CD4-positive, alpha-beta T cell treated with Interferon alpha-2 for 1 hour (primary cell): Measurements from ENCODE around the gene SYCP2L.
"Not testable (repeated sequence)": the region's sequence is repeated elsewhere in the genome, so short reads cannot be mapped to it uniquely, and the experiment has no call there.

Source experiments
- DNase-seq, 2 donors: peaks; one replicate each; pipeline ENCODE4 v3.0.0-alpha.2; 2020 to 2022

SYCP2L gene

DNA sequence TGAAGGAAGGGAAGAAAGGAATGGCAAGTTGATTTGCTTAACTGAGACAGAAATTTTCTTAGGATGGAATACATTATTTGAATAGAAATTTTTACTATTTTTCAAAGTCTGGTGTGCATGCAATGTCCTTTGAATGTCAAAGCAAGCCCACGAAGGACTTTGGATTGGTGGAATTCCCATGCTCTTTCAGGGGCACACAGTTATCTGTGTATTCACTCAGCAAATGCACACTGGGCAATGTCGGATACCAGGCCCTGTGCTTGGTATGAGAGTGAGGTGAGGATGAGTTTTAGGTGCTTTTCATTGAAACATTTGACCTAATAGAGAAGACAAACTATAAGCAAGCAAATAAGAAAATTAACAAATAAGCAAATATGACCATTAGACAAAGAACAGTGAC lies 73.3 kb downstream of the SYCP2L start:
- no peak for DNase-seq

GRCh38 chr6:10961837-10962236 lies 75.0 kb downstream of the SYCP2L start:
- DNase-seq = no peak

DNA sequence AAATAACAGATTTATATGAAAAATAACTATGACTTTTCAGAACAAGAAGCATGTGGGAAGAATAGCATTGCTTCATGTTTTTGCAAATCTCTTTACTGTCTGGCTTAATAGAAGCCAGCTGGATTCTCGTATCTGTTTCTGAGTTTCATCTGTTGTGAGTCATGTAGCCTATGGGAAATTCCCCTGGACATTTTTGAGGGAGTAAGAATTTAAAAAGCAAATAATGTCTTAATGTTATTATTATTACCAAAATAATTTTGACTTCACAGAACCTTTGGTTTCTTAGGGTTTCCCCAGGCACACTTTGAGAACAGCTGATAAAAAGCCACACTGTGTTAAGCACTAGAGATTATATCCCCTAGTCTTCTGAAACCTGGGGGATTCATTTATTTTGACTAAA lies 75.8 kb downstream of the SYCP2L start:
- no peak for DNase-seq

DNA sequence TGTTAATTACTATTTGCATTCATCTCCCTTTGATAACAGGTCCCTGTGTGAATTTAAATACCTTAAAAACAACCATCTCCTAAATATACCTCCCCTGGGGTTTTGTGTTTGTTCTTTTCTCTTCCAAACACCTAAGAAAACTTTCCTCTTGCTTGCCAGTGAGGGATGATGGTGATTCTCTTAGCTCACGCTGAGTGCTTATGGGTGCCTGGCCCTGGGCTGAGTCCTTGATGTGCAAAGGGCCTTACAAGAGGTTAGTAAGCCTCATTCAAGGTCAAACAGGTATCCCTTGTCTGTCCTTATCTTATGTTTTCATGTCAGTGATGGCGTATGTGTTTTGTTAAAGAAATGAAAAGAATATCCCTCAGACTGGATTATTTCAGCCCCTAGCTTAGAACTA lies 76.3 kb downstream of the SYCP2L start:
- DNase-seq = no peak

DNA sequence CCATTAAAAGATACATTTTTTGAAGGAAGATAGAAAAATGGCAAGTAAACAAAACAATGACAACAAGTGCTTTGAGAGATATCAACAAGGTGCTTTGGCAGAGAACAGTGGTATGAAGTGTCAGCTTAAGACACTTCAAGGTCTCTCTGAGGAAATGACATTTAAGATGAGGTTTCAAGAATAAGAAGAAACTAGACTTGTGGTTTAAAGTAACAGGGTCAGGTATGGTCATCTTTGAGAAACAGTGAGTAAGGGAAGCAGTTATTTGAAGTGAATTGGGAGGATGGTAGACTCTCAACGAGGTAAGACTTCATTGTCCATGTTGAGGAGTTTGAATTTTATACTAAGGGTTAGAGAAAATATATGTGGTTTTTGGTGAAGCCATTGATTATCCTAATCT lies 77.8 kb downstream of the SYCP2L start:
- DNase-seq = no peak

GRCh38 chr6:10968776-10969175 lies 81.9 kb downstream of the SYCP2L start:
- DNase-seq = no peak

DNA sequence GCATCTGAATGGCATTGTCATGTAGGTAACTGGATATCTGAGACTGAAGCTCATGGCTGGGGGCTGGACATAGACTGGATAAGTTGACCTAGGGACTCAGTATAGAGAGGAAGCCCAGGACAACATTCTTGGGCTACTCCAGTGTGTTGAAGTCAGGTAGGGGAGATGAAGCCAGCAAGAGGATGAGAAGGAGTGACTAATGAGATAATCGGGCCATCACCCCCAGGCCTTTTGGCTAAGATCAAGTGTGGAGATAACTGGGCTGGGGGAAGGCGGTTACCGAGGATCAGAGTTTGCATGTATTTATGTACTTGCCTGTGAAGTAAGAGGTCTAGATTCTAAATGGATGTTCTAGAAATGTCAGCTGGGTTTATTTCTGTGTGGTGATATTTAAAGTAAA lies 83.9 kb downstream of the SYCP2L start:
- DNase-seq = no peak

DNA sequence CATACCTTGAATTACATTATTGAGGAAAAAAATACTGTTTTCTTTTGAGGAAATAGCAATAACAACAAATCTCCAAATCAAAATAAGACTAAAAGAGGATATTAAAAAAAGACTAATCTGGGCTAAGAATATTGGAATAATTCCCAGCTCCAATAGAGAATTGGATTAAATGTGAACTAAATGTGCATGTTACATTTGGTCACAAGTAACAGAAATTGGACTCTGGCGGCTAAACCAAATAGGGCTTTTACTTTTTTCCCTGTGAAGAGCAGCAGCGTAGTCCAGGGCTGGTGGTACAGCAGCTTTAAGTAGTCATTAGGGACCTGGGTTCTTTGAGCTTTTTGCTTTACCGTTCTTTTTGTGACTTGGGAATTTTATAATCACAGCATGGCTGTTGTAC lies 85.3 kb downstream of the SYCP2L start:
- no peak for DNase-seq

GRCh38 chr6:10976571-10976970 lies 89.7 kb downstream of the SYCP2L start:
- DNase-seq = no peak

DNA sequence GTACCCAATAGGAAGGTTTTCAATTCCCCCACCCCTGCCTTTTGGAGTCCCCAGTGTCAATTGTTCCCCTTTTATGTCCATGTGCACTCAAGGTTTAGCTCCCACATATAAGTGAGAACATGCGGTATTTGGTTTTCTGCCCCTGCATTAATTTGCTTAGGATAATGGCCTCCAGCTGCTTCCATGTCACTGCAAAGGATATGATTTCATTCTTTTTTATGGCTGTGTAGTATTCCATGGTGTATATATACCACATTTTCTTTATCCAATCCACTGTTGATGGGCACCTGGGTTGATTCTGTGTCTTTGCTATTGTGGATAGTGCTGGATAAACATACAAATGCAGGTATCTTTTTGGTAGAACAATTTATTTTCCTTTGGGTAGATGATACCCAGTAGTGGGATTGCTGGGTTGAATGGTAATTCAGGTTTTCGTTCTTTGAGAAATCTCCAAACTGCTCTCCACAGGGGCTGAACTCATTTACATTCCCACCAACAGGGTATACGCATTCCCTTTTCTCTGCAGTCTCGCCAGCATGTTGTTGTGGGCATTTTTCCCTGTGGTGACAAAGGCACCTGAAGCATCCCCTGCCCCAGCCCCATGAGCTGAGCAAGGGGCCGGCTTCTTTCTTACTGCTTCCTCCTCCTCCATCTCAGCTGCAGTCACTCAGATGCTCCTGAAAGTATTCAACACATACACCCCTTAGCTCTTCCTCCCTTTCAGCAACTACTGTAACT lies 90.5 kb downstream of the SYCP2L start:
- DNase-seq = no peak

DNA sequence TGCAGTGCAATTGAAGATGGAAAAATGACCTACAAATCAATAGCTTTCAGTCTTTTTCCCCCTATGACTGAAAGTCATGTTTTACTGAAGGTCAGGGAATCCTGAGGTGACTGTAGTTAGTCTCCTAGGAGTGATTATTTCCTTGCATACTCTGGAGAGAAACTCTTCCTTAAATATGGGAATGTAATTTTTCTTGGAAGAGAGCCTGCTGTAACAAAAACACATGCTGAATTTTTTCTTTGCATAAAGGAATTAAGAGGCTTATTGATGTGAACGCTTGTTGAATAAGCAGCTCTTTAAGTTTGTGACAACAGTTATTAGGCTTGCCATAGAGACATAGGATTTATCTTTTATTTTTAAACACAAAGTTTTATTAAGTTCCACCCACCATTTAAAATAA lies 92.8 kb downstream of the SYCP2L start:
- DNase-seq = no peak

GRCh38 chr6:10981409-10981808 lies 94.6 kb downstream of the SYCP2L start:
- DNase-seq = no peak

- DNase-seq = not testable (repeated sequence)
These were observed 98.1 kb downstream of the SYCP2L start for GRCh38 chr6:10984959-10985358.

DNA sequence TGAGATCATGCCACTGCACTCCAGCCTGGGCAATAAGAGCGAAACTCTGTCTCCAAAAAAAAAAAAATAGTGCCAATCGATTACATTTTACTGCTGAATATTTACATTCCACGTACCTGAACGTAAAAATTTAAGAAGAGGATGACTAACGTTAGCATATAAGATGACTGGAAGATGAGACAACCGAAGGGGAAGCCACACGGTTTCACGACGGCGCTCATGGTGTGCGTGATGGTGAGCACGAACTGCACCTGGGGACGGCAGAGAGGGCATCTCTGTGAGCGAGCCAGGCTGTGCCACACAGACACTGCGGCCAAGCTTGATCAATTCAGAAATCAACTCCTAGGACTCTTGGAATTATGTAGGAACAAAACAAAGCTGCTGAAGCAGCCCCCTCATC lies 102.7 kb downstream of the SYCP2L start:
- DNase-seq = no peak

DNA sequence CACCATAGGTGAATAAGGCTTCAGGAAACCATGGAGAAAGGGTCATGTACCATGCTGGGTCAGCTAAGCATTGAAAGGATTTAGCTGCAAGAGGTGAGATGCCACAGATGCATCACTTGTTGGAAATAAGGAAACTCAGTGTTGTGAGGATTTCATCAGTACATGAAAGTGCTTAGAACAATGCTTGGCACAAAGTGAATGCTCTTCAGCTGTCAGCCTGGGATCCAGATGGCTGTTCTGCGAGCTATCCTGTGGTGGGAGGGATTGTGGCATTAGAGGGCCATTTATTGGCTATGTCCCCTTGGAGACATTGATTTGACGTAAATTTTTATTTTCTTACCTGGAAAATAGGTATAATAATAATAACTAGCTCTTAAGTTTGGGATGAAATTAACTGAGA lies 104.3 kb downstream of the SYCP2L start:
- no peak for DNase-seq

- DNase-seq = no peak
These were observed 107.0 kb downstream of the SYCP2L start for GRCh38 chr6:10993896-10994295.

DNA sequence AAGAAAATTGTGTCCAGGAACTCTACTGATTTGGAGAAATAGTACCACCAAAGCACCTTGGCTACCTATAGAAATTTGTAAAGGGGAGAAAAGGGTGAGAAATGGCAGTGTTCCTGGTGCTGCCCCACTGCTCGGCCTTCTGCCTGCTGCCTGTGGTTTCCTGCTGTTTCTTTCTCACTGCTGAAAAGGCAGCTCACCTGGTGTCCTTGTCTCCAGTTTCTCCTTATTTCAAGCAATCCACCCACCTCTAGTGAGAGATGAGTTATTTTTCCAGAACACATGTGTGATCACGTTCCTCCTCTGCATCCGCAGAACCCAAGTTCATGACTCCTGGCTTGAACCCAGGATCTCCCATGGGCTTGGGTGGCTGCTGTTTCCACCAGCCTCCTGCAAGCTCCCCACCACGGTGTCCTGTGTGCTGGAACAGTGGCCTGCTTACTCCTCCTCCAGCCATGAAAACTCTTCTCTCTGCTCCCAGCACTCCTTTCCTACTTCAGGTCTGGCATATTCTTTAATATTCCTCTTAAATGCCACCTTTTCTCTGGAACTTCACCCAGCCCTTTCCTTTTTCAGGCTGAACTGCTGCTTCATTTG lies 108.4 kb downstream of the SYCP2L start:
- no peak for DNase-seq

- no peak for DNase-seq
These were observed 113.1 kb downstream of the SYCP2L start for GRCh38 chr6:10999994-11000393.

DNA sequence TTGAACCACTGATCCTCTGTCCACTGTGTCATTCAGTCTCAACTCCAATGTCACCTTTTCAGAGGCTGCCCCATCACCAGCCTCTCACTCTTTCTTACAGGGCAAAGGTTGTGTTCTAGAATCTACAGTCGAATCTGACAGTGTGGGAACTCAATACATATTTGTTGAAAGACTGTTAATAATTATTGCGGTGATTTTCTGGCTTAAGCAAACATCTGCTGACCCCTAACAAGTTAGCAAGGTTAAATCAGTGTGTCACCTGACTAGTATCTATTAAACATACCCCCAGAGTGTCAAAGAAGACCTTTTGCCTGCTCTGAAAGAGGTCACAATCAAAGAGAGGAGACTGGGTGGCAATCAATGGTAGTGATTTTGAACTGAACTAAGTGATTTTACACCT lies 115.3 kb downstream of the SYCP2L start:
- DNase-seq = no peak

DNA sequence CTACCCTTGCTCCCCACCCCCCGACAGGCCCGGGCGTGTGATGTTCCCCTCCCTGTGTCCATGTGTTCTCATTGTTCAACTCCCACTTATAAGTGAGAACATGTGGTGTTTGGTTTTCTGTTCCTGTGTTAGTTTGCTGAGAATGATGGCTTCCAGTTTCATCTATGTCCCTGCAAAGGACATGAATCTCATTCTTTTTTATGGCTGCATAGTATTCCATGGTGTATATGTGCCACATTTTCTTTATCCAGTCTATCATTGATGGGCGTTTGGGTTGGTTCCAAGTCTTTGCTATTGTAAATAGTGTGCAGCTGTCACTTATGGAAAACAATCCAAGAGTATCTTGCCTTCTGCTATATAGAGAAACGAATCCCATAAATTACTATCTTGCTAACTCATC lies 116.4 kb downstream of the SYCP2L start:
- DNase-seq = not testable (repeated sequence)

DNA sequence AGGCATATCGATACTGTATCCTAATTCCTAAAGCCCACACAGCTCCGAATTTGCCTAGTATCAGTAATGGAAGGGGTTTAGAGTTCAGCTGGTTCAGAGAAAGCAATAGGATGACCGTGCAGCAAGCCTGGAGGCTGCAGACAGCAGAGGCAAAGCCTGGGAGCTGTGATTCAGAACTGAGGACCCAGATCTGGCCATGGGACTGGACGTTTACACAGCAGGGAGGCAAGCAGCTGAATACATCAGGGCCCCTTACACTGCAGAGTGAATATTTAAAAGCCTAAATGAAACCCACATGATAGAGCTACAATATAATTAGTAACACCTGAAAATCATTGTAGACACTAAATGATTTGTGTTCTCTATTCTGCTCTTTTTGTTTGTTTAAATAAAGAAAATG lies 119.2 kb downstream of the SYCP2L start:
- no peak for DNase-seq

DNA sequence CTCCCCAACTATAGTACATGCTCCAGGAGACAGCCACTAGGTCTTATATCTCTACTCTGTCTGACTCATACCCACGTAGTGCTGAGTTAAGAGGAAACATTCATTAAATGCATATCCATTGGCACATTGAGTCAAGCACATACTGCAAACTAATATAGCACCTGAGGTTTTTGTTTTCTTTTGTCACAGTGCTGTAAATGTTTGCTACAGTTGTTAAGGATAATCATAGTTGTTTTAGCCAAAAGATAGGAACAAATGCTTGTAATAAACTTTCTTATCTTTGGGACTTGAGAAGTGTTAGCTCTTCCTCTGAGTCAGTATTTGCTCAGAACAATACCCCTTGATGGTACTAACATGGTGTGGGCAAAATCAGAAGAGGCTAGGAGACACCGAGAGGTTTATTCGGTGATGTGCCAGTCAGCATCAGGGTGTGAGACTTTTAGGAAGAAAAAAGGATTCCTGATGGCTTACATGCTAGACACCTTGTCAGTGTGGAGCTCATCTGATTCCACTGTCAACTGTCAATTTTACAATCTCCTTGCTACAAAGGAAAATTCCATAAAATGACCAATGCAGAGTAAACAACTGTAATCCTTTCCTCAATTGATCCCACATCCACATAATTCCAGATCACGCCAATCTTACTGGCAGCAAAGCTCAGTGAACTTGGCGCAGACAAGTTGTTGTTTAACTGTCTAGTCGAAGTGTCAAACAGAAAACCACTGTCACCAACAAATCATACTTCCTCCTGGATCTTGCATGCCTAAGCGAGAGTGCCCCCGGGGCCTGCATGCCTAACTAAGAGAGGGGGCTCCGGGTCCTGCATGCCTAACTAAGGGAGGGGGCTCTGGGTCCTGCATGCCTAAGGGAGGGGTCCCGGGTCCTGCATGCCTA lies 121.1 kb downstream of the SYCP2L start:
- no peak for DNase-seq

- DNase-seq = no peak
These were observed 122.0 kb downstream of the SYCP2L start for GRCh38 chr6:11008821-11009220.

DNA sequence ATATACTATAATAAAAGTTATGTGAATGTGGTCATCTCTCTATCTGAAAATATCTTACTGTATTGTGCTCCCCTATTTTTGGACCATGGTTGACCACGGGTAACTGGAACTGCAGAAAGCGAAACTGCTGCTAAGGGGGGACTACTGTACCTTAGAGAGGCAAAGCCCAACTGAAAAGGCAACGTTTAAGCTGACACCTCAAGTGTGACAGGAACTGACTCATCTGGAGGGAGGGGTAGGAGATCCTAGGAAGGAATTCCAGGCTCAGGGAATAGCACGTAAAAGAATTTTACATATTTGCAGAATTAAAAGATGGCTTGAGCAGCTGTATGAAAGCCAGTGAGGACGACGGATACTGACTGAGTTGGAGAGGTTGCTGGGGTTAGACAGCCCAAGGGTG lies 122.5 kb downstream of the SYCP2L start:
- DNase-seq = no peak
